OCI-LY3 (cell line): ENCODE measurements around the gene SURF4.

Experiments
- H2AFZ ChIP-seq: fragments of 200-600, 300-600 bp; shearing (Covaris generic); 2 replicates; pipeline ENCODE4 v1.6.0; 2014; ENCODE audit warnings: antibody characterized with exemption, low read depth, low read length
- H3K27ac ChIP-seq: fragments of 200-600, 300-600 bp; sonication (generic); 2 replicates; pipeline ENCODE4 v1.5.1; 2014; ENCODE audit warnings: mild to moderate bottlenecking, low read length, moderate library complexity, mixed read lengths
- H3K27me3 ChIP-seq: fragments of 200-600, 300-600 bp; sonication (generic); 2 replicates; pipeline ENCODE4 v1.6.1; 2014; ENCODE audit warnings: low read depth, low read length, mixed read lengths
- H3K36me3 ChIP-seq: fragments of 200-600, 300-600 bp; sonication (generic); replicated peaks from 2 replicates; pipeline ENCODE3; 2014; ENCODE audit warnings: low read depth, low read length, mixed read lengths
- H3K4me1 ChIP-seq: fragments of 300-600, 200-600 bp; sonication (generic); 2 replicates; pipeline ENCODE4 v1.6.1; 2014; ENCODE audit warnings: low read length, mixed read lengths
- H3K4me2 ChIP-seq: fragments of 200-600, 300-600 bp; sonication (generic); 2 replicates; pipeline ENCODE4 v1.6.1; 2014; ENCODE audit warnings: low read length, mixed read lengths
- H3K4me3 ChIP-seq: fragments of 300-600, 200-600 bp; sonication (generic); 2 replicates; pipeline ENCODE4 v1.5.1; 2014; ENCODE audit warnings: antibody characterized with exemption, mild to moderate bottlenecking, low read length, moderate library complexity
- H3K79me2 ChIP-seq: fragments of 300-600, 200-600 bp; shearing (Covaris generic); 2 replicates; pipeline ENCODE4 v1.6.1; 2014; ENCODE audit warnings: mild to moderate bottlenecking, low read length, mixed read lengths
- H3K9ac ChIP-seq: fragments of 300-600, 200-600 bp; shearing (Covaris generic); 2 replicates; pipeline ENCODE4 v1.6.0; 2014; ENCODE audit warnings: mild to moderate bottlenecking, low read length, moderate library complexity
- H3K9me3 ChIP-seq: fragments of 200-600, 300-600 bp; shearing (Covaris generic); 2 replicates; pipeline ENCODE4 v1.6.1; 2014; ENCODE audit warnings: low read length, mixed read lengths; ENCODE audit not compliant: insufficient read depth
- H4K20me1 ChIP-seq: fragments of 200-600, 300-600 bp; sonication (generic); 2 replicates; pipeline ENCODE4 v1.6.1; 2016; ENCODE audit warnings: low read length, mixed read lengths; ENCODE audit not compliant: insufficient read depth
- CTCF ChIP-seq: fragments of 200-600, 300-600 bp; sonication (generic); IDR thresholded peaks from 2 replicates; pipeline ENCODE4 v1.5.1; 2014; ENCODE audit warnings: antibody characterized with exemption, low read length, low read depth
- EZH2phosphoT487 ChIP-seq: fragments of 200-600 bp; shearing (Covaris generic); IDR thresholded peaks from 2 replicates; pipeline ENCODE4 v1.6.1; 2018; ENCODE audit warnings: antibody characterized with exemption, mixed run types, low read depth

The SURF4 gene

GRCh38 chr9:133421615-133422542 is 46.0 kb upstream of the SURF4 start, which contains the start of gene ADAMTS13:
TSS of gene ADAMTS13 (plus strand) at chr9:133422367. CDS start at chr9:133422444, 77 bp downstream.
- no peak within 1 kb of the TSS for H3K4me3 ChIP-seq
- no peaks in the 10 kb centered on the region for H3K27me3 ChIP-seq
- H3K79me2 ChIP-seq, result peaks cover 26% of the 10 kb centered on the region
- H3K27ac ChIP-seq, result peak within 1 kb of the TSS; percentile 26; the same call in 1 of the 2 replicates
- no peak within 1 kb of the TSS for H3K4me2 ChIP-seq
- H3K4me1 ChIP-seq, result peaks cover 31% of the 10 kb centered on the region
- no peak within 1 kb of the TSS; the same call in 1 of the 2 replicates for H3K9ac ChIP-seq
- no peaks in the 10 kb centered on the region for H4K20me1 ChIP-seq
- no peak within 1 kb of the TSS for H2AFZ ChIP-seq
- no peak for TF ChIP-seq EZH2phosphoT487
- TF ChIP-seq CTCF, result no peak
- no peaks in the 10 kb centered on the region for H3K9me3 ChIP-seq
- H3K36me3 ChIP-seq, result no peaks in the 10 kb centered on the region

DNA sequence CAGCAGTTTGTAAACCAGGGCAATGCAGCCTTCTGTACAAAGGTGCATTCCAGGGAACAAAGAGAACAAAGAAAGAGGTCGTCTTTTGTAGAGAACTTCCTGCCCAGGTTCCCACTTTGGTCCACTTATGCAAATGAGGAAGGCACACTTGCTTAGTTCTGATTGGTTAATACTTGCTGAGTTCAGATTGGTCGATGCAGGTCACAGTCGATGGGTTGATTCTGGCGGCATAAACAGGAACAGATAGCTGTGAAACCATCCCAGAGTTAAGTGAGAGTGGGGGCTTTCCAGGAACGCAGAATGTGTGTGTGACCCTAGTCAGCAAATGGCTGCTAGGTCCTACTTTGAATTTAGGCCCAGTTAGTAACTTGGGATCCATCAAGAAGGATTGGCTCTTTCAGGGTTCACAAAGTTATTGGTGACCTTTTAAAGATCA is 44.5 kb upstream of the SURF4 start:
- TF ChIP-seq CTCF, result no peak
- no peak for TF ChIP-seq EZH2phosphoT487
- Histone ChIP-seq H3K4me1 (peaks cover 39% of the 10 kb centered on the region), H3K9ac (peak overlapping the region; percentile 53; the same call in 1 of the 2 replicates), H3K4me3 (peak overlapping the region; percentile 34; the same call in 1 of the 2 replicates), H3K4me2 (peak overlapping the region; percentile 63), H3K27me3 (no peaks in the 10 kb centered on the region), H3K27ac (peak overlapping the region; percentile 70), H2AFZ (0 out of 2 replicates have a peak overlapping the region, but pooled peaks have one; percentile 72), H4K20me1 (no peaks in the 10 kb centered on the region), H3K9me3 (no peaks in the 10 kb centered on the region), H3K36me3 (peaks cover 1% of the 10 kb centered on the region), H3K79me2 (peaks cover 41% of the 10 kb centered on the region)

GRCh38 chr9:133419005-133419404 is 43.1 kb upstream of the SURF4 start:
- Histone ChIP-seq H3K4me3 (peak overlapping the region; percentile 96), H3K9me3 (no peaks in the 10 kb centered on the region), H3K36me3 (peaks cover 13% of the 10 kb centered on the region), H3K9ac (no peak overlapping the region), H3K79me2 (peaks cover 55% of the 10 kb centered on the region), H3K4me1 (peaks cover 43% of the 10 kb centered on the region), H2AFZ (no peak overlapping the region), H3K27me3 (no peaks in the 10 kb centered on the region), H4K20me1 (0 out of 2 replicates have a peak, but pooled peaks cover 3% of the 10 kb centered on the region), H3K27ac (no peak overlapping the region), H3K4me2 (peak overlapping the region; percentile 74)
- TF ChIP-seq EZH2phosphoT487, result no peak
- no peak for TF ChIP-seq CTCF
